Stimulated activated naive CD8-positive, alpha-beta T cell treated with anti-CD3 and anti-CD28 coated beads, Interleukin-15, Interleukin-2, amounts not matched to agents 100 U/mL and 50 U/mL, for 24 hours (primary cell): ENCODE measurements around the gene NEB.

Experiments
- ATAC-seq: fragments of 150-1000 bp; cut with Tn5 transposase; one replicate; pipeline ENCODE4 v1.10.0; 2021
- DNase-seq: peaks from one replicate; pipeline ENCODE4 v3.0.0; 2021

NEB gene

DNA sequence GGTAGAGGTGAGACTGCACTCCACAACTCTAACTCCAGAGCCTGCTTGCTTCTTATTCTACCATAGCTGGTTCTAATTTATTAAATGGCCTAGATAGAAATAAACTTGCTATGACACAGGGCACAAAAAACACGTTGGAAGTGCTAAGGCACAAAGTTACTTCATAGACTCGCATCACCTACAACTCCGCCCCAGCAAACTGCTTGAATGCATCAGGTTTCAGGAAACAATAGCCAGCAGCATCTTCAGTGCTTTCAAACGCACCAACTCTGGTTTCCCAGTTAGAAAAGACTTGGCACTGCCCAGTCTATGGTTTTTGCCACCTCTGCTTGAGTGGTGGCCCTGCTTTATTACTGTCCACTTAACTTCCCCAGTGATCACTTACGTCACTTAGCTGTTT is 182.0 kb downstream of the NEB start:
- no peak for ATAC-seq

GRCh38 chr2:151551556-151551955 is 182.7 kb downstream of the NEB start:
- DNase-seq (no peak), ATAC-seq (no peak)

More for the DNA sequence above, 182.0 kb downstream of the NEB start:
- no peak for DNase-seq

- DNase-seq: no peak
- no peak for ATAC-seq
Measured at GRCh38 chr2:151549191-151549590, 185.1 kb downstream of the NEB start.

DNA sequence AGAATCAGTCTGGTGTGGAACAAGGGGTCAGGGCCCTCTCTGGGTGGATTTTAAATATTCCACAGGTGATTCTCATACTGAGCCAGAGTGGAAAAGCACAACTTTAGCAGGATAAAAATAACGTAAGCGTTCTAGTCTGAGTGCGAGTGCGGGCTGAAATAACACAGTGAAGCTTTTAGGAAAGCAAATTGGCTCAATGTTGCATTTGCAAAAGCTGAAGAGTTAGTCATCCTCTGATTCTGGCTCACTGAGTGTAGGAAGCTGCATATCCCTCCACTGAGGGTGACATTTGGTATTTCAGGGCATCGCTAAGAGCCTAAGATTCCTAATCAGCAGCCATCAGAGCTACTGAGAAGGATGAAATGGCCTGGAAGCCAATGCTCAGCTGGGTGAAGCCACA is 189.8 kb downstream of the NEB start:
- DNase-seq (no peak), ATAC-seq (no peak)

- DNase-seq (no peak), ATAC-seq (no peak)
Measured at GRCh38 chr2:151543876-151544275, 190.4 kb downstream of the NEB start.

GRCh38 chr2:151534001-151534400 is 200.3 kb downstream of the NEB start:
- DNase-seq (no peak), ATAC-seq (no peak)

GRCh38 chr2:151533127-151533526 is 201.1 kb downstream of the NEB start:
- no peak for DNase-seq
- no peak for ATAC-seq

DNA sequence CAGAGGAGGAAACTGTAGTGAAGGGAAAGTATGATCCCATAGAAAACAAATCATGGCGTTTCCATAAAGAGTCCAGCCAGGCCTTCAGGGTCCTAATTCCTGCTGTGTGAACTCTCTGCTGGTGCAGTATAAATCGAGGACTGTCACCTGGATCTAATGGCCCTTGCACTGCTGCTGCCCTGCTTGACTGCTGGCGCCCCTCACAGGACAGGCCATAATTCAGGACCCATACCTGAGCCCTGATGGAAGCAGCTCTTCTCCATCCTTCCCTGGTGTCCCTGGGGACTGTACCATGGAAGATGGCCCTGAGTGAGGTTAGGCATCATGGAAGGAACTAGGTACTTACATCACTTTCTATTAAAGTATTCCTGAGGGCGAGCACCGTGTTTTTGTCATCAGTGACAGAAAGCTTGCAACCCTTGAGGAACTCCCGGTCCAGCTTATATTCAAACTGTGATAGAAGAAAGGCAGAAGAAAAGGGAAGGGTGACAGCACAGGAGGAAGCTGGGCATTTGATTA is 207.6 kb downstream of the NEB start:
- DNase-seq (no peak), ATAC-seq (no peak)

DNA sequence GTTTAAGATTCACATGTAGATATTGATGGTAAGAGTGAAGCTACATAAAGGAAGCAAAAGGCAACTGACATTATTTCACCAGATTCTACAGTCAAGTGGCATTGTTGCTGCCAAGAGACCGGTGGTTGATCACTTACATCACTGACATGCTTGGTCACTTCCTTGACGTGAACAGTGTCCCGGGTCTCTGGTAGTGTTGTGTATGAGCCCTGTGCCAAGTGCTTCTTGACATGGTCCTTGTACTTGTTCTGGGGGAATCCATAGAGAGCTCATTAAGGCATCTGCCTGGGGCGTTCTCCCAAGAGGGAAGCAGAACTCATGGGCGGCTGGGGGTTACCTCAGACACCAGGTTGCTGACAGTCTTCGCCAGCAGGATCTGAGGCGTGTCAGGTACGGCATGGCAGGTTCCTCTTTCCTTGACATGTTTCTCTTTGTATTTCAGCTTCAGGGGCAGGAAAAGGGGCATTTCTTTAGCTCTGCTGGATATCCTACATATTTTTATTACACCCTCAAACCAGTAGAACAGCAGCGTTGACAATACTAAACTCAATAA is 208.4 kb downstream of the NEB start:
- ATAC-seq (no peak), DNase-seq (no peak)

DNA sequence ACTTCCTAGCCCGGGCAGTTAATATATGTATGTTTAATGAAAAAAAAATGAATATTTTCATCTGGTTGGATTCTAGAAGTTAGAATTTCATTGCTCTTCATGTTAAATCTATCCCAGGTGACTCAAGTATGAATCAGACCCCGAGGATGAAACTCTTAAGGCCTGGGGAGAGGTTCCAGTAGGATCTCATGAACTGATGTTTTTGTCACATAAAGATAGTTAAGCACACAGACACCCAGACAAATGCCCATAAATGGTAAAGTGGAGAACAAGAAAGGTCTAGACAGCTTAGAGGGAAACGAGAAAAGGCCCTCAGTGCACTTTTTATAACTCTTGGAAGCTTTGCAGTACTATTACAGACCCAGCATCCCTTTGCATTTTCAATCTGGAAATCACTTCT is 210.4 kb downstream of the NEB start:
- ATAC-seq: no peak
- DNase-seq: no peak

DNA sequence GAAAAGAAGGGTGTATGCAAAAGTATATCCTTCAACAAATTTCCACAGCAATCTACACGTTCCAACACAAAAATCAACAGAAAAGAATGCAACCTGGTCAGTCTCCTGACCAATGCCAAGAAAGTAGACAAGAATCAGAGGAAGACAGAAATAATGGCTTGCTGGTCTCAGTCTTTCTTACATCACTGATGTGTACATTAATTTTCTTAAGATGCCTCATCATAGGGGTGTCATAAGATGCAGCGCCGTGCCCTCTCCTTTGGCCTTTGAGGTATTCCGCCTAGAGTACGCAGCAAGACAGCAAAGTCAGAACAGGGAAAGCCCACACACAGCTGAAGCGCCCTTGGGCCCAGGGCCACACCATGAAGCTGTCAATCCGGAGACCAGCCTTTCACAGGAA is 211.7 kb downstream of the NEB start:
- ATAC-seq (no peak), DNase-seq (no peak)

DNA sequence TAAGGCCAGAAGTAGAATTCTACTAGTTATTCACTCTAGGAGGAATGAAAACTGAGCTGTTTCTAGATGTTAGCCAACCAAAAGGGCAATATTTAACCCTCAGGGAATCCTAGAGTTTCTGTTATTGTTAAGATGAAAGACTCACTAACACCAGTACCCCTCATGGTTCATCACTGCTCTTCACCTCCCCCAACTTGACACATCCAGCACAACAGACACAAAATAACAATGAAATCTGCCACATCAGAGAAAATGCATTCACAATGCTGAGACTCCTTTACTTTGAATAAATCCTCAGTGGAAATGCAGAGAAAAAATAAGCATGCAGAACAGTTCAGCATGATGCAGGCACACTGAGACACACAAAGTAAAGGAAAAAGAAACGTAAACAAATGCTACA is 213.3 kb downstream of the NEB start:
- DNase-seq (no peak), ATAC-seq (no peak)

DNA sequence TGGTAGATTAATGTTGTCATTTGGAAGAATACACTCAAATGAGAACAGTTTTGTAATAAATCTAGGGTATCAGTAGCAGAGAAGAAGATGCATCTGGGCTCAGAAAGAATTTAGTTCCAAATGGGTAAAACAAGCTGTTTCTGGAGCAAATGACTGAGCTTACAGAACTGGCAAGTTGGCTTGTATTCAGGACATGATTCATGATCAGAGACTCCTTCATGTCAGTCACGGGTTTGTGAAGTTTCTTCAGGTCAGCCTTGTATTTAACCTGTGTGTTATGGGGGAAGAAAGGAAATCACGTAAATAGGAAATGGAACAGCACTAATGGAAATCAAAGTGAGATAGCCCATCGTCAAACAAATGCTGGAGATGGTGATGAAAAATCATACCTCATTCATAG is 215.5 kb downstream of the NEB start:
- no peak for DNase-seq

DNA sequence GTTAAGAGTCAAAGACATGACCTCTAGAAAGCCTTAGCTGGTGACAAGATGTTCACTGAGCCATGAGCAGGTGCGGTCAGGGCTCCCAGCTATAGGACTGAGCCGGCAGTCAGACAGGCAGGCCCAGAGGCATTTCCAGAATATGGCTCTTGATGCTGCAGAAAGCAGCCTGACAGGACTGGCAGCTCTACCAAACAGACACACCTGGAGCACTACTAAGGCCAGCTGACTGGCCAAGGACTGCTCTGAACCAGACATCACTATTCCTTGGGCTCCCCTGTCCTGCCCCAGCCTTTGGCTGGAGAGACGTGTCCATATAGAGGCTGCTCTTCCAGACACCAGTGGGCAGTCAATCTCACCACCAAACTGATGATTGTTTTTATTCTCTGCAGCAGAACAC is 225.8 kb downstream of the NEB start:
- DNase-seq (no peak), ATAC-seq (no peak)

More for the DNA sequence above, 215.5 kb downstream of the NEB start:
- ATAC-seq: no peak

DNA sequence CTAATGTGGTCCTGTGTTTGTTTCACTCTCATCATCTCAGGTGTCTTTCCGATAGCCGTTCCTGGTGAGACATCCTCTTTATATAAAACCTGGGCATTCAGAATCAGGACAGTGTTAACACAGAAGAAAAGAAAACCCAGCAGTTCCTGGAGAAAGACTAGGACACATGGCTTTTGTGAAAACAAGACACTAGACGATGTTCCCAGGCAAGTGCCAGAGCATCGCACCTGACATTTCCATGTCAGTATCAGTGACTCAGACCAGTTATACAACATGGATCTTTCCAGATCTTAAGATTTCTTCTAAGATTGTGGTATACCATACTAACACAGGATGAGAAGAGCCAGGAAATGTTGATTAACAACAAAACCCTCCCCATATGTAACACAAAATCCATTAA is 228.1 kb downstream of the NEB start:
- no peak for DNase-seq
- ATAC-seq: no peak

- no peak for ATAC-seq
- no peak for DNase-seq
Measured at GRCh38 chr2:151498178-151498577, 236.1 kb downstream of the NEB start.

GRCh38 chr2:151491496-151491895 is 242.8 kb downstream of the NEB start:
- ATAC-seq: no peak
- no peak for DNase-seq

- DNase-seq: no peak
- no peak for ATAC-seq
Measured at GRCh38 chr2:151490276-151490675, 244.0 kb downstream of the NEB start.

DNA sequence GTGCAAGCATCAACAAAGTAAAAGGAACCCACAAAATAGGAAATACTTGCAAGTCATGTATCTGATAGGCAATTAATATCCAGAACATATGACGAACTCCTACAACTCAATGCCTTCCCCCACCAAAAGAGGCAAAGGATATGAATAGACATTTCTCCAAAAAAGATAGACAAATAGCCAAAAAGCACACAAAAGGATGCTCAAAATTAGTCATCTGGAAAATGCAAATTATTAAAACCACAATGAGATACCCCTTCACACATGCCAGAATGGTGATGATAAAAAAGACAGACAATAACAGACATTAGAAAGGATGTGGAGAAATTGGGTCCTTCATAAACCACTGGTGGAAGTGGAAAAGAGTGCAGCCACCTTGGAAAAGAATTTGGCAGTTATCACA is 248.2 kb downstream of the NEB start:
- ATAC-seq: peak; percentile 38
- DNase-seq: no peak

- ATAC-seq (no peak), DNase-seq (no peak)
Measured at GRCh38 chr2:151484100-151484499, 250.2 kb downstream of the NEB start.

DNA sequence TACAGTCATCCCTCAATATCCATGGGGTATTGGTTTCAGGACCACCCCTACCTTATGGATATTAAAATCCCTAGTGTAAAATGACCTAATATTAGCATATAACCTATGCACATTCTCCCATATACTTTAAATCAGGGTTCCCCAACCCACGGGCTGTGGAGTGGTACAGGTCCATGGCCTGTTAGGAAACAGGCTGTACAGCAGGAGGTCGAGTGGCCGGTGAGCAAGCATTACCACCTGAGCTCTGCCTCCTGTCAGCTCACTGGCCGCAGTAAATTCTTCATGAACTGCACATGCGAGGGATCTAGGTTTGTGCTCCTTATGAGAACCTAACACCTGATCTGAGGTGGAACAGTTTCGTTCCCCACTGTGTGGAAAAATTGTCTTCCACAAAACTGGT is 250.7 kb downstream of the NEB start:
- ATAC-seq (no peak), DNase-seq (no peak)

DNA sequence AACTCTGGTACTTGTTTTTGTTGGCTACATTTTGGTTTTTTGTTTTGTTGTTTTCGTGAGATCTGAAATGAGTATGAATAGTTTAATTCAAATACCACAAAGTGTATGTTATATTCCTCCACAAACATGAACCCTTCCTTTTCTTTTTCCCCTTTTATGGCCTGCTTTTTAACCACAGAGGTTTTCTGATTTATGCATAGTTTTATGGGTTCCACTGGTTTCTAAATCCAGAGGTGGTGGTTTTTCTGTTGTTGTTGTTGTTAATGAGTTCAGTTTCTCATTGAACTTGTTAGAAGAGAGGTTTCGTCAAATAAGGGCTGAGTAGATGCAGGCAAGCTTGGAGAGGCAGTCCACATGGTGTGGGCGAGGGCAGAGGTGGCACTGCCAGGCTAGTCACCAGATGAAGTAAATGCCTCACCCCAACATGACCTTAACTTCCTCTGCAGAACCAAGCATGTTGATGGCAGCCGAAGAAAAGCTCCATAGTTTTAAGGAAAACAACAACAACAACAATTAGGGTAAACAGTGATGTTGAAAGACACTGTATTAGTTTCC is 252.0 kb downstream of the NEB start:
- DNase-seq (no peak), ATAC-seq (no peak)

DNA sequence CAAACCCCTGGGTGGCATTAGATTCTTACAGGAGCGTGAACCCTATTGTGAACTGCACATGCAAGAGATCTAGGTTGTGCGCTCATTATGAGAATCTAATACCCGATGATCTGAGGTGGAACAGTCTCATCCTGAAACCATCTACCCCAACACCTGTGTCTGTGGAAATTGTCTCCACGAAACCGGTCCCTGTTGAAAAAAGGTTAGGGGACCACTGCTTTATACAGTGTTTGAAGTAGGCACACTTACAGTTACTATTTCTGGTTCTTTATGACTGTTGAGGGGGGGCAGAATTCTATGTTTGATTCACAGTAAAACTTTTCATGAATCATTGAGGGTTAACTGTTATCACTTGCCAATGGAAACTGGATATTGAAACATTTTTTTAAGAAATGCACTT is 252.5 kb downstream of the NEB start:
- DNase-seq (peak; percentile 13), ATAC-seq (peak; percentile 88)

- ATAC-seq (no peak), DNase-seq (no peak)
Measured at GRCh38 chr2:151478011-151478410, 256.3 kb downstream of the NEB start.

DNA sequence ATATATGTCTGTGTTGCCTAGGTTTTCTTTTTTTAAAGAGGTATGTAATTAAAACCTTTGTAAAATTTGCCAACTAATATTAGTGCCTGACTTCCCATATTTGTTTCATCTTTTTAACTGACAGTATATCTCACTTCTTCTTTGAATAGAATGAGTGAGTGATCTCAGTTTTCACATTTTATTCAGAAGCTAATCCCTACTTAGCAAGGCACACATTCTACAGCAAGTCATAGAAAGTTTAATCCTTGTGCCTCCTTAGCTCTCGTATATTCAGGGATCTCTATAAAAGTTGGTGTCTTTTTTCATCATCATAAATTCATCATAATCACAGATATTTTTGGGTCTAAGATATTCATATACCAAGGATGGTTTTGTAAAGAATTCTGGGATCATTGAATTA is 258.0 kb downstream of the NEB start:
- no peak for DNase-seq
- no peak for ATAC-seq
